ENCODE measurements around the gene INPP5E.

DNA sequence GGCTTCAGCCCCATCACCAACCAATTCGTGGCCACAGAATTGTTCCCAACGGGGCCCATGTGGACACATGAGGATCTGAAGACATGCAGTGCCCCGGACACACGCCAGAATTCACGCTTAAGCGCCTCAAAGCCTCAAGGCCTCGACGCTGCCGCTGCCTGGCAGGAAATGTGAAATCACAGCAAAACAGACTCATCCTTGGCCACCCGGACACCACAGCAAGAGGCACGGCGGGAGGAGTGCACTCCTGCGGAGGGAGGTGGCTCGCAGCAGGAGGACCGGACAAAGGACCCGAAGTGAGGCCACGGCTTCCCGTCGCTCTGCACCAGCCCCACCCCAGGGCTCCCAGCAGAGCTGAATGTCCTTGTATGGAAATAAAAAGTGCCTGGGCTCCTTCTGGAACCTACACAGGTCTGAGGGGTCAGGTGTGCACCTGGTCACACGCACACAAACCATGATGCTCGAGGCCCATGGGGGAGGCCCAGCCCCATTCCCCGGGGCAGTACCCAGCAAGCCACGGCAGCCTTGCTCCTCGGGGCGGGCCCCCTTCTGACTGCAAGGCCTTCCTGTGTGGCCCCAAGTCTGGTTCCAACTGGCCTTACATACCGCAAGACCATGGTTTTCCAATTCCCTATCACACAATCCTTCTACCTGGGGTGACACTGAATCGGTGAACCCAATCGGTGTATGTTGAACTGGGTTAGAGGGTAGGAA is 33.2 kb upstream of the INPP5E start:
- TF ChIP-seq POLR2A (IDR thresholded peaks at IDR 0.05; ENCODE audit: low read depth, low read length), result no peak
- 0 out of 2 replicates have a peak, but pooled peaks have one; percentile 48 for TF ChIP-seq POLR2AphosphoS5 (IDR thresholded peaks at IDR 0.05; ENCODE audit: low read depth, low read length)
- no peak for TF ChIP-seq POU2F2 (IDR thresholded peaks at IDR 0.05; ENCODE audit: low read depth, low read length)
- TF ChIP-seq SPI1 (IDR thresholded peaks at IDR 0.05; ENCODE audit: low read depth, low read length), result no peak
